ENCODE data around the gene BANP.
"Not testable (repeated sequence)": the region's sequence is repeated elsewhere in the genome, so short reads cannot be mapped to it uniquely, and the experiment has no call there.

Gene BANP

DNA sequence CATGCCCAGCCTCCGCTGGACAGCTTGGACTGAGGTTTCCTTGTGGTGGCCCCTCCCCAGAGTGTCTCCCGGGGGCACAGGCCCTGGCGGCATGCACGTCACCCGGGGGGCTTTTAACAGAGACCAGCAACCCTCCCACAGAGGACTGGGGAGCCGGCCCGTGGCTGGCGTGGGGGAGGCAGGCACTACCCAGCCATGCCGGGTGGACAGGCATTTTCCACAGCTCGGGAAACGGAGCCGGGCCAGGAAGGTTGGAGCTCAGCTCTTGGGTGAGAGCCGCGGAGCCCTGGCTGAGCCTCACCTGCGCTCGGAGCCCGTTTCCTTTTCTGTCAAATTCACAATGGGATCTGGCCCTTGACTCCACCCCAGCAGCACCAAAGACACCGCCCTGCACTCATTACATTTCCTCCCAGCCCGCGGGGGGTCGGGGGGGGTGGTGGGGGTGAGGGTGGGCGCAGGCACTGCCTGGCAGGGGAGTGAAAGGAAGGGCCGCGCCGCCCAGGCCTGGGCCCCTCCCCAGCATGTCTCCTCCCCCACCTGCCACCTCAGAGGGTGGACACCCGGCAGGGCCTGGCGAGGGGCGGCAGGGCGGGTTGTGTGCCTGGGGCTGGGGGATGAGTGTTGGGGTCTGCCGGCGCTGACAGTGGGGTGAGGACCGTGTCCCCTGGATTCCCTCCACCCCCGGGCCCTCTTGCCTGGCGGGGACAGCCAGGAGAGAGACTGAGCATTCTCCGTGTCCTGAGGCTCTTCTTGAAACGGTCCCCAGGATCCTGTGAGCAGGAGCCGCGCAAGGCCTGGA is 139.3 kb downstream of the BANP start:
- DNase-seq = not testable (repeated sequence)

DNA sequence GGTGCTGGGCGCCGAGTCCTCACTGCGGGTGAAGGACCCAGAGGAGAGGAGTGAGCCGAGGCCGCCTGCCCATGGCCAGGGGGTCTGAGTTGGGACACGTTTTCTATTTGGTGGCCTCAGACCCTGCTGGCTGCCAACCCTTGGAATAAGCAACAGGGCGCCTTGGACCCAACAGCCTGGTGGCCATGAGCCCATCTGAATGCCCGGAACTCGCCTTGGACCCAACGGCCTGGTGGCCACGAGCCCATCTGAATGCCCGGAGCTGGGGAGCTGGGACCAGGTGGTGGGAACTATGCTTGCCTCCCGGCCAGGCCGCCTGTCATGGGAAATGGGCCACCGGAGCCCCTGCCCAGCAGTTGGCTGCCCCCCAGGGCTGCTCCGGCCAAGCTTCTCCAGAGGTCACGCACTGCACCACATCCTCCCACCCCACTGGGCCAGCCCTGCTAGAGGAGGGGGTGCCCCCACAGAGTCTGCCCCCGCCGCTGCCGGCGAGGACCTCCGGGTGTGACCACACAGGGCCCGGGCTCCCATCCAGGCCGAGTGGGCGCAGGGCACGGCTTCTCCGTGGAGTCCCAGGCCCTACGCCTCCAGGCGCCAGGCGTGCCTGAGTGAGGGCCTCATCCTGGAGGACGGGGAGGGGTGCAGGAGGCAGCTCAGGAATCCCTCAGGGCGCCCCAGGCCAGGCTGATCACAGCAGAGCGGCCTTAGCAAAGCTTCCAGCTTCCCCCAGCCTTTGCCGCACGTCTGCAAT is 140.2 kb downstream of the BANP start:
- not testable (repeated sequence) for DNase-seq

DNA sequence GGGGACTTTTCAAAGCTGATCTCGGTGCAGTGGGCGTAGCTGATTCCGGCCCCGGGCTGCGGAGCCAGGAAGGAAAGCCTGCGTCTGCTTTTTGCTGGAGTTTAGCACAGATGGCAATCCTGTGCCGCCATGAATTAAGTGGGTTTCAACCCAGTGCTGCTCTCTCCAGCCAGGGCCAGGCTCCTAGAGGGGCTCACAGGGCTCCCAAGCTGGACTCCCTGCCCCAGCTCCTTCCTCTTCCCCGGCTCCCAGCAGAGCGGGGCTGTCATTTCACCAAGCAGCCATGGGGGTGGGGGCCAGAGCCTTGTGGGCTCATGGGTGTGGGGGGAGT is 140.7 kb downstream of the BANP start:
- not testable (repeated sequence) for DNase-seq

DNA sequence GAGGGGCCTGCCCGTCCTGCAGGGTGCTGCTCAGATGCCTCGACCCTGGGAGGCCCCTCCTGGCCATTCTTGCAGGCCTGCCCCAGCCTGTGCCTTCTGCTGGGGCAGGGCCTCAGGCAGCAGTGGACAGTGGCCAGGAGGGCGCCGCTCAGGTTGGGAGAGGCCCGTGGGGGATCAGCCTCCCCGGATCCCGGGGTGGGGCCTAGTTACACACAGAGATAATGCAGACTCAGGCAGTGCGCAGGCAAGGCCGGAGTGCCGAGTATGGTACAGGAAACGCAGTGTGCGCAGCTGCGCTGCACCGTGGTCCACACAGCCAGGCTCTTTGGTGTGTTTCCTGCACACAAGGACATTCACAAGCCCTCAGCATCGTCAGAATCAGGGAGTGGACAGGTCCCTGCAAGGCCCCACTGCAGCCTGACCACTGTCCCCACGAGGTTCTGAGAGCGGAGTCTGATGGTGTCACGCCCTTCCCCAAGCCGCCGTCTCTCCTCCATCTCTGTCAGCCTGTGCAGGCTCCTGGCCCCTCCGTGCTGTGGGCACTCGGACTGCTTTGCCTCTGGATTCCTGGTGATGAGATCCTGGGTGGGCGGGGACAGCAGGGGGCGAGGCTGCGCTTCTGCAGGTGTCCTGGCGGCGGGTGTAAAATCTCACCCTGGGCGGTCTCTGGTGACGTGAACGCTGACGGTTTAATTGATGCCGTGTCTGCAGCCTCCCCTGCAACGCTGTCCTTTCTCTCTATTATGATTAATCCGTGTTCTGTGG is 141.7 kb downstream of the BANP start:
- DNase-seq = not testable (repeated sequence)

DNA sequence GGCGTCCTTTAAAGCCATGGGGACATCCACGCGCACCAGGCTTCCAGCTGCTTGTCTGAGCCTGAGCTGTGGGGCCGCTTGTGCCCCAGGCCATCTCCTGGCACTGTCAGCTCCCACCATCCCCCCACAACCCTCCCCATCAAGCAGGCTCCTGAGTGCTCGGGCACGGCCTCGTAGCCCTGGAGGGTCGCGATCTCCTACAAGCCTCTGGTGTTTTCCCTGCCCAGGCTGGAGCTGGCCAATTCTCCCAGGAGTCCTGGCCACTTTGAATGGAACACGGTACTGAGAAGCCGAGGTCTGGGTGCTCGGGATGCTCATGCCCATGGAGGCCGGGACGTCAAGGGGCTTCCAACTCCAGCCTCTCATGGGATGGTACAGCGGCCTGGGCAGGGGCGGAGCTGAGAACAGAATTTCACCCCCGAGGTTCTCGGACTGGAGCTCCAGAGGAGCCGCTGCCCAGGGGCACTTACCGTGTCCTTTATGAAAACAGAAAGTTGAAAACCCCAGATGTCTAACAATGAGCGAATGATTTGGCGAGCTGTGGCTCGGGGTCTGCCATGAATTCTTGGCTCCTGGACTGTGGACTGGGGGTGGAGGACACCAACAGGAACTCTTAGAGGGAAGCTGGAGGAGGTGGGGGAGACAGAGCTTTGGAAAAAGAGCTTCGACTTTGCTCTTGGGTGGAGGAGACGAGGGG is 142.5 kb downstream of the BANP start:
- DNase-seq = not testable (repeated sequence)

DNA sequence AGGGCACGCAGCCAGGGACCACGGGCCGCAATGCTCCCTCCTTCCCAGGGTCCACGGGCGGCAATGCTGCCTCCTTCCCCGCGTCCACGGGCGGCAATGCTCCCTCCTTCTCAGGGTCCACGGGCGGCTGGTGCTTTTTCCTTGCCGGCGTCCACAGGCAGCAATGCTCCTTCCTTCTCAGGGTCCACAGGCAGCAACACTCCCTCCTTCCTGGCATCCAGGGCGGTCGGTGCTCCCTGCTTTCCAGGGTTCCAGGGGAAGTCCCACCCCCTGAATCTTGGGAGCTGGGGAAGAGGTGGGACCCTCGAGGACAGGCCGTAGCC is 143.0 kb downstream of the BANP start:
- DNase-seq = not testable (repeated sequence)

DNA sequence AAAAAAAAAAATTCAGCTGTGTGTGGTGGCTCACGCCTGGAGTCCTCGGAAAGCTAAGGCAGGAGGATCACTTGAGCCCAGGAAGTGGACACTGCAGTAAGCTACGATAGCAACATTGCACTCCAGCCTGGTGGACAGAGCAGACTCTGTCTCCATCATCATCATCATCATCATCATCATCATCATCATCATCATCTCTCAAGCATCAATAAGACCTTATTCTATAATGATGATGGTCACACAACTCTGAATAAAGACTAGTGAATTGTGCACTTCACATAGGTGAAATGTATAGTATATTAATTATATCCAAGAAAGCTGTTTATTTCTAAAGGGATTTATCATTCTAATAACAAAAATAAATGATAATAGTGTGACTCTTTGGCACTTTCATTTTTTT is 143.7 kb downstream of the BANP start:
- not testable (repeated sequence) for DNase-seq

DNA sequence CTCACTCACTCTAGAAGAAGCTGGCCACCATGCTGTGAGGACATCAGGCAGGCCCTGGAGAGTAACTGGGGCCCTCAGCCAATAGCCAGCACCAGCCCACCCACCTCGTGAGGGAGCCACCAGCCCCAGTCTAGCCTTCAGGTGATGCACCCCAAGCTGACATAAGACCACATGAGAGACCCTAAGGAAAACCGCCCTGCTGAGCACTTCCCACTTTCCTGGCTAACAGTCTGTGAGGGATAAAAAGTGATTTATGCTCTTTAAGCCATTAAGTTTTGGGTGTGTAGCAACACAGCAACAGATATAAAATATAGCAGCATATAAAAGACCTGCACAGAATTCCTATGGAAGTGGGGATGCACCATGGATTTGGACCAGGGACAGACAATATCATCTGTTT is 145.4 kb downstream of the BANP start:
- DNase-seq = not testable (repeated sequence)

DNA sequence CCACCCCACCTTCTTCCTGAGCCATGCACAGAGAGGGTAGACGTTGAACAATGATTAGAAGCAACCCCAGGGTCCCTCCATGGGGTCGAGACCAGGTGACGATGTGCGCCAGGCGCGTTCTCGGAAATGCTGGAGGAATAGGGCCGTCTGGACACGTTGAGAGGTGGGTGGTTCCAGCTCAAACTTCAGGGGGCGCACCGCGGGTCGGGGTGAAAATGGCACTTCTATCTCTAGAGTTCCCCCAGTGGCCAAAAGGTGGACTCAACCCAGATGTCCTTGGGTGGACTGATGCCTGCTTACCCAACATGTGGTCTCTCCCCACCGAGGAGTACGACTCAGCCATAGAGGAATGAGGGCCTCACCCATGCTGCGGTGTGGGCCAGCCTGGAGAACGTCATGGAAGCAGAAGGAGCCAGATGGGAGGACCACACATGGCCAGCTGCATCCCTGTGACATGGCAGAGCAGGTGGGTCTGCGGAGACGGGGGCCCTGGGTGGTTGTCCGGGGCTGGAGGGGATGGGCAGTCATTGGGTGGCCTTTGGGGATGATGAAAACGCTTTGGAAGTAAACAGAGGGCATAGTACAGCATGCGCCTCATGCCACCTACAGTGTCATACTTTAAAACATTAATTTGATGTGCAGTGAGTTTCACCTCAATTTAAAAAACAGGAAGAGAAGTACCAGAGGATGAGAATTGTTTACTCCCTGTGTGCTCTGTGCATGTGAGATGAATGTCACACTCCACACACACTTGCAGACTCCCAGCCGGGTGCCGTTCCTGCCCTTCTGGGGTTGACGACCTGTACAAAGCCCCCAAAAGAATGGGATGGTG is 147.7 kb downstream of the BANP start:
- not testable (repeated sequence) for DNase-seq

DNA sequence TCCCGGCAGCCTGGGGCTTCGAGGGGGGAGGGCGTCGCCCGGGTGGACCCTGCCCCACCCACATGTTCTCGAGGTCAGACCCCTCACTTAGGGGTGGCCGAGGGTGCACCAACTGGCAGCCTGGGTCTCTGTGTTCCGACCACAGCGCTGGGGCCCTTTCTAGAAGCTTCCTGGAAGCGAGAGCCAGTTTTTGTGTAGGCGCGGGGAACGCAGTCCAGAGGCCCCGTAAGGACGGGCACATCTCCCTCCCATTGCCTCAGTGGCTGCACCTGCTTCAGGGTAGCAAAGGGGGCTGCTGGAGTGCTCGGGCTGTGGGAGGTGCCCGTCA is 148.3 kb downstream of the BANP start:
- DNase-seq = no peak

DNA sequence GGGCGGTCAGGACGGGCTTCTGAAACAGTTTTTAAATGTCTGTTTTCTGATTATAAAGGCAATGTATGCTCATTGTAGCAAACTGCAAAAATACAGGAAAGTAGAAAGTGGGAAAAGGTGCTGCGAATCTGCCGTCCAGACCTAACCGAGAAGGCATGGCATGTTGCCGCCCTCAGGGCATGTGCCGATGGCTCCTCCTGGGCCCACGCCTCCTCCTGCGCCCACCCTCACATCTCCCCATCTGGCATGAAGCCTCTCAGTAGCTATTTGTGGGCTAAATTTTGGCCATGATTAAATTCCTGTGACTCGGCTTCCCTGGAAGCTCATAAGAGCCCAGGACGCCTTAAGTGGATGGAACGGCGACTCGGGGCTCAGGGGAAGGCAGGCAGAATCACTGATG is 148.7 kb downstream of the BANP start:
- not testable (repeated sequence) for DNase-seq

DNA sequence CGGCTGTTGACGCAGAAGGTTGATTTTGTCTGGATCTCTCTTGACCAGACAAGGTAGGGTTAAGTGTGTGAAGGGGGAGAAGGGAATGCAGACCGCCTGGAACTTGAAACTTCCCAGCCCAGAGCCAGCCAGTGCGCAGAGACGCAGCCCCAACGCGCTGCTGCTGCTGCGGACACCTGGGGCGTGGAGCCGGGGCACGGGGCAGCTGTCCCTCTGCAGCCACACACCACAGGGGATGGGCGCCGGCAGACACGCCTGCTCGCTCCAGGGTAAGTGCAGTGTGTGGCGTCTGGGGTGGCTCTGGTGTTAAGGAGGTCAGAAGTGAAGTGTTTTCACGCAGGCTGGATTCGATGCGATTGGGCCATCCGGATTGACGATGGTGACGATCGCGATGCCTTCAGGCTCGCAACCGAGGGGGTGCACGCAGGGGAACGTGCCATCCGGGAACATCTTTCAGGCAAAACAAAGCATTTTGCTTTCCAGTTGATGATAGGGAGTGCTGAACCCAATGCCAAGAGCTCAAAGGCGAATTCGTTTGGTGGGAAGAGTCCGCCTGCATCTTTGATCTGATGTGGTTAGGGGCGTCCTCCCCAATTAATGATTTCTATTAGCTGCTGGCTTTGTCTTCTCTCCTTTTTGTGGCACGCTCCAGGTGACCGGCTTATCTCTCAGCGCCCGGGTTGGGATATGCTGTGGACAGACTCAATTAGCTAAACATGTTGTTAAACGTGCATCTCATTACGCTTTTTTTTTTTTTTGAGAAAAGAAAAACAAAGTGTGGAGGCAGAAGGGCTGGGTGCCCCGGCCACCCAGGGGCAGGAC is 149.8 kb downstream of the BANP start:
- DNase-seq = not testable (repeated sequence)

DNA sequence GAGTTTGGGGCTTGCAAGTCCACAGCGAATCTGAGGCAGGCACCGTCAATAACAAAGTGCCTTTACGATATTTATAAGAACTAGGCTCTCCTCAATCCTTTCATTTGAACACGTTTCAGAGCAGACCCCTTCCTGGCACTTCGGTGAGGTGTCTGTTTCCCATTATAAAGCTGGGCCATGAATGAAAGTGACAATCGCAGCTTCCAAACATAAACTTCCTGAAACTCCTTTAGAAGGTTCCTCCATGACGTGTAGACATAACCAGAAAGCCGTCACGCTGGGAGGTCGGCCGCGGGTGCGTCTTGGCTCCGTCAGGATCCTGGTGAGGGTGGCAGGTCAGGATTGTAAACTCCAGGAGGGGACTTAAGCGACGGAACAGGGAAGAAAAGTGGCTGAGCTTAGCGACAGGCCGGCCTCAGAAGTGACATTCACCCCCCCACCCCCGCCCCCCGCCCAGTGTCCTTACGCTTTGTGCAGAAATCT is 150.4 kb downstream of the BANP start:
- DNase-seq = not testable (repeated sequence)

DNA sequence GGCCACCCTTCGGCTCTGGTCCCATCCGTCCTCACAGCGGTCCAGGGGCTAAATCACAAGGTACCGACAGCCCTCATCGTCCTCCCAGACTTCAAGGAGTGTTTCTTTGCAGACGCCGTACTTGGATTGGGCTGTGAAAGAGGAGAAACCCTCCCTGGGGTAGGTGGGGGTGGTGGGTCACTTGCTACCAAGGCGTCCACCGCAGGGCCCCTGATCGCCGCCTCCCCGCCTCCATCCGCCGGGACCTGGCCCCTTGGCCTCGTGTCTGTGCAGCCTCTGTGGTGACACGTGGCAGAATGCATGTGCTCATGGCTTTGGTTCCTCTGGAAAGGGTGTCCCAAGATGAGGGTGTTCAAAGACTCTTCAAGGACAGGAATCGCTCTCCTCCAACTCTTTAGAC is 151.4 kb downstream of the BANP start:
- no peak for DNase-seq

DNA sequence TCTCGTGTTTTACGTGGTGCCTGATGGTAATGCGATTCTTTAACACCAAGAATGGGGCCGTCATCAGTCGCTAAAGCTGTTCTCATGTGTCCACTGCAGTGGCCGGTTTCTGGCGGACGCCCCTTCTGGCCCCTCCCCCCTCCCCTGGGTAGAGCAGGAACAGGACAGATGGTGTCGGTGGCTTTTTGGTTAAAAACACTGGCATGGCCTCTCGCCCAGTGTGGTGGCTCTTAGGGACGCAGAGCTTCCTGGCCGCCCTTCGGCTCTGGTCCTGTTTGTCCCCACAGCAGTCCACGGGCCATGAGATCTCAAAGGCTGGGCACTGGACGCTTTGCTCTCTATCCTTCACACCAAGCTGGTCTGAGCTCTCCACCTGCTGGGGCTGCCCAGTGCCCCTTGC is 151.8 kb downstream of the BANP start:
- no peak for DNase-seq

DNA sequence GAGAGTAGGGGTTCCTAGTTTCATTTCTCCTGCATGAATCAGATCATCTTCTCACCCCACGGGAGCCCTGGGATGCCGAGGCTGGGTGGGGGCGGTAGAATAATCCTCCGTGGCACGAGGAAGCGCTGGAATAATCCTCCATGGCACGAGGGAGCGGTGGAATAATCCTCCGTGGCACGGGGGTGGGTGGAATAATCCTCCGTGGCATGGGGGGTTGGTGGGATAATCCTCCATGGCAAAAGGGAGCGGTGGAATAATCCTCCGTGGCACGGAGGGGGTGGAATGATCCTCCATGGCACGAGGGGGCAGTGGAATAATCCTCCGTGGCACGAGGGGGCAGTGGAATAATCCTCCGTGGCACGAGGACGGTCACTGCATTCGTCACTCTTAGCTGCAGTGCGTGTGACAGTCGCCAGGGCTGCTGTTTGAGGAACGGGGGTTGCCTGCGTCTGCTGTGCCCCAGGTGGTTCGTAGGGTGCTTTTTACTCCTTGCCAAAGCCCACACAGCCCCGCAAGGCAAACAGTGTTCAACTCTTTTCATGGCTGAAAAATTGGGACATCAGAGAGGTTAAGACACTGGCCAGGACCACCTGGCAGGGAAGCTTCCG is 152.5 kb downstream of the BANP start:
- DNase-seq = no peak

DNA sequence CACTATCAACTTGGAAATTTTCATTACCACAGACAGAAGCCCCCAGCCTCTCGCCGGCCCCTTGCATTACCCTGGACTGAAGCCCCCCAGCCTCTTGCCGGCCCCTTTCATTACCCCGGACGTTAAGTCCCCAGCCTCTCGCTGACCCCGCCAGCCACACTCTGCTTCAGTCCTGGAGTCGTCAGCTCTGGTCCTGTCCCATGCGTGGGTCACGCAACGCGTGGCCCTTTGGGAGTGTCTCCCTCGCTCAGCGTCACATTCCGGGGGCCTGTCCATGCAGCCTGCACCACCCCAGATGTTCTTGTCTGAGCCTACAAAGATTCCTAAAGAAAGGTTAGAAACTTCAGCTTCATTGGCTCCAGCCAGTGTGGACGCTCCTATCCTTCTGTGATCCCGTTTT is 153.1 kb downstream of the BANP start:
- DNase-seq = not testable (repeated sequence)

DNA sequence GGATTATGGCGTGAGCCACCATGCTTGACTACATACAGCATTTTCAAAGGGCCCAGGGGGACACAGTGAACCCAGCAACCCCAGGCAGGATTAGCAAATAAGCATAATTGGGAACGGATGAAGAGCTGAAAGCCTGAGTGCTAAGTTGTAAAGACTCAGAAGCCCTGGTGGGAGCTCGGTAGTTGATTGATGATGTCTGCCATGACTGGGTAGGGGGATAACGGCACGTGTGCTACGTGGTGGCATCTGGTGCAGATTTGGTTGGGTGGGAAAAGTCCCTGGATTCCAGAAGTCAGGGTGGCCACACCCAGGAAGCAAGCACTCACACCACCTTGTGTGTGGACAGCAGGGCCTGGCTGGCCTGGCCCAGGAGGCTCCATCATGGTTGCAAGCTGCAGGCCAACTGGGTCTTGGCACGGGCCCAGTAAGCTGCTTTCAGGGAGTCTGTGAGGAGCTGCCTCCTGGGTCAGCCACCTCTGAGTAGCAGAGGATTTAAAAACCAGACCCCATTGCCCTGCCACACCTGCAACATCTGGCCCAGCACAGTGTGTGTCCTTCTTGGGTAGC is 154.4 kb downstream of the BANP start:
- DNase-seq = not testable (repeated sequence)

DNA sequence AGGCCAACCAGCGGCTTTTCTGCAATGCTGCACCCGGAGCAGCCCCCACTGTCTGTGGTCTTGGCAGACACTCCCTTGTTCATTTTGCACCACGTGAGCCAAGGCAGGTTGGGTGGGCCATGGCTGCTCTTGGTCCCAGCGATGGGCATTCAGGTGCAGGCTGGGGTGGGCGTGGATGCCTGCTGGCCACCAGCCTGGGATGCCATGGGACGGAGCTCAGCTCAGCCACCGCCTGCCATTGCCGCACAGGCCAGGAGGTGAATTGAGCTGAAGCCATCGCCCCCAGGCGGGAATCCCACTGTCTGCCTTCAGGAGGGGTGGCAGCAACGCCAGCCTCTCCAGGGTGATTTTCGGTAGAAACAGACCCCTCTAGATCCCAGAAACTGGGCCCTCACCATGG is 155.3 kb downstream of the BANP start:
- DNase-seq = not testable (repeated sequence)

DNA sequence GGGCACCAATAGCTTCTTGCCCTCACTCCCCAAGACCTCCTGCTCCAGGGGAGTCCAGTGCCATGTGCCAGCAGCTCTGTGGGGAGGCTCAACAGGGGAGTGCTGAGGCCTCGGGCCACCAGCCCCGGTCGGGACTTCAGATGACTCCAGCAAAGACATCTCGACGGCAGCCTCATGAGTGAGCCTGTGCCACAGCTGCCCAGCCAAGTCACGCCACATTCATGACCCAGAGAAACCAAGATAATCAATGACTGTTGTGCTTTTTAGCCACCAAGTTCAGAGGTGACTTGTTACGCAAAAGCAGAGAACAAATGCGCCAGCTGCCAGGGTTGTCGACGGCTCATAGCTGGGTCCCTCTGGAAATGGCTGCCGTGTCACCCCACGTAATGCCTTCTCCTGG is 157.5 kb downstream of the BANP start:
- no peak for DNase-seq

Measured in activated CD4-positive, alpha-beta T cell treated with anti-CD3 and anti-CD28 coated beads, Interleukin-10, Interleukin-2, amounts not matched to agents 100 ng/mL and 50 ng/mL, durations not matched to agents 16 hours and 8 hours (primary cell).